Lower leg skin (tissue), 3 donors: ENCODE measurements around the gene MAGEB16.

Source experiments
- POLR2A ChIP-seq, 2 donors: fragments of 450-650 bp; IDR thresholded peaks; one replicate each; pipeline ENCODE4 v1.6.1; 2016 to 2017; ENCODE audit warnings: antibody characterized with exemption in 2 of 2, mild to moderate bottlenecking in 1 of 2, moderate library complexity in 1 of 2
- TF ChIP-seq, protein P1 (sequence below), 3 donors: fragments of 450-650 bp; IDR thresholded peaks; one replicate each; pipeline ENCODE4 v1.5.1; 2016; ENCODE audit warnings: antibody characterized with exemption in 3 of 3, mild to moderate bottlenecking in 3 of 3, moderate library complexity in 2 of 3

DNA sequence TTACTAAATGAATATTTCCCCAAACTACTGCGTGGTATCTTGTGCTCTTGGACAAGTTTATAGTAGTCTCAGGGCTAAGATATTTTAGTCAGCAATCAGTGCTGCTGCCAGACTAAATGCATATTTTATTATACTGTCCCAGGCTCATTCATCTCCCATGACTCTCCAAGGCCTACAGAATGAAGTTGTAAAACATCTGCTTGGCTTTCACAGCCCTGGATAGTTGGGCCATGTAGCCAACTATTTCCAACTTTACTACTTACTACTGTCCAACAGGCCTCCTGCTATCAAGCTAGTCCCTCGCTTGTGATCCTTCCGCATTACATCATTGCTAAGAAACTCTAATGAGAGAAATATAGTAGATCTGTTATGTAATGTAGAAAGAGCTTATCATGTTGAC lies 31.4 kb downstream of the MAGEB16 start:
- TF ChIP-seq, protein P1, sequence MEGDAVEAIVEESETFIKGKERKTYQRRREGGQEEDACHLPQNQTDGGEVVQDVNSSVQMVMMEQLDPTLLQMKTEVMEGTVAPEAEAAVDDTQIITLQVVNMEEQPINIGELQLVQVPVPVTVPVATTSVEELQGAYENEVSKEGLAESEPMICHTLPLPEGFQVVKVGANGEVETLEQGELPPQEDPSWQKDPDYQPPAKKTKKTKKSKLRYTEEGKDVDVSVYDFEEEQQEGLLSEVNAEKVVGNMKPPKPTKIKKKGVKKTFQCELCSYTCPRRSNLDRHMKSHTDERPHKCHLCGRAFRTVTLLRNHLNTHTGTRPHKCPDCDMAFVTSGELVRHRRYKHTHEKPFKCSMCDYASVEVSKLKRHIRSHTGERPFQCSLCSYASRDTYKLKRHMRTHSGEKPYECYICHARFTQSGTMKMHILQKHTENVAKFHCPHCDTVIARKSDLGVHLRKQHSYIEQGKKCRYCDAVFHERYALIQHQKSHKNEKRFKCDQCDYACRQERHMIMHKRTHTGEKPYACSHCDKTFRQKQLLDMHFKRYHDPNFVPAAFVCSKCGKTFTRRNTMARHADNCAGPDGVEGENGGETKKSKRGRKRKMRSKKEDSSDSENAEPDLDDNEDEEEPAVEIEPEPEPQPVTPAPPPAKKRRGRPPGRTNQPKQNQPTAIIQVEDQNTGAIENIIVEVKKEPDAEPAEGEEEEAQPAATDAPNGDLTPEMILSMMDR (IDR thresholded peaks at IDR 0.05) = no peak
- TF ChIP-seq POLR2A (IDR thresholded peaks at IDR 0.05) = no peak
